HL-60/S4 treated with phorbol 12-myristate 13-acetate at 8.2 ng/mL for 4 days and 3 days (cell line): ENCODE results near the gene TMEM151B.
"Not testable (repeated sequence)": the region's sequence is repeated elsewhere in the genome, so short reads cannot be mapped to it uniquely, and the experiment has no call there.

ENCODE experiments used
- in situ Hi-C: fragments of 300-500 bp; cut with MboI; formaldehyde crosslinking; loops from 2 replicates; pipeline ENCODE4 v1.15.0; 2022; ENCODE audit warnings: low sequenced_read_pairs

The TMEM151B gene

GRCh38 chr6:44328203-44328602 lies 58.0 kb downstream of the TMEM151B start:
- in situ Hi-C loops, result not testable (repeated sequence)

GRCh38 chr6:44329858-44330257 lies 59.6 kb downstream of the TMEM151B start:
- in situ Hi-C loops, result no loop called here

- in situ Hi-C loops, result no loop called here
These were observed 62.3 kb downstream of the TMEM151B start for GRCh38 chr6:44332585-44332984.

GRCh38 chr6:44333273-44333919 lies 63.1 kb downstream of the TMEM151B start:
- in situ Hi-C loops, result no loop called here

- in situ Hi-C loops, result no loop called here
These were observed 63.7 kb downstream of the TMEM151B start for GRCh38 chr6:44333942-44334341.

GRCh38 chr6:44335631-44336030 lies 65.4 kb downstream of the TMEM151B start:
- in situ Hi-C loops, result no loop called here

- in situ Hi-C loops, result no loop called here
These were observed 68.2 kb downstream of the TMEM151B start for GRCh38 chr6:44338228-44339122.

GRCh38 chr6:44339301-44339700 lies 69.1 kb downstream of the TMEM151B start:
- in situ Hi-C loops, result no loop called here

- in situ Hi-C loops, result no loop called here
These were observed 69.7 kb downstream of the TMEM151B start for GRCh38 chr6:44339763-44340625.

GRCh38 chr6:44341095-44341890 lies 71.0 kb downstream of the TMEM151B start:
- in situ Hi-C loops, result no loop called here

- in situ Hi-C loops, result no loop called here
These were observed 71.8 kb downstream of the TMEM151B start for GRCh38 chr6:44342052-44342451.

- in situ Hi-C loops, result no loop called here
These were observed 72.2 kb downstream of the TMEM151B start, which contains the start of gene SPATS1 for GRCh38 chr6:44342489-44342888. TSS of gene SPATS1 (plus strand) at chr6:44342650. CDS start at chr6:44343096, 446 bp downstream.

- in situ Hi-C loops, result not testable (repeated sequence)
These were observed 76.6 kb downstream of the TMEM151B start for GRCh38 chr6:44346818-44347217.

GRCh38 chr6:44349904-44350649 lies 79.8 kb downstream of the TMEM151B start:
- in situ Hi-C loops, result no loop called here

- in situ Hi-C loops, result not testable (repeated sequence)
These were observed 80.4 kb downstream of the TMEM151B start for GRCh38 chr6:44350650-44350994.

GRCh38 chr6:44352259-44352658 lies 82.0 kb downstream of the TMEM151B start:
- in situ Hi-C loops, result no loop called here

- in situ Hi-C loops, result no loop called here
These were observed 83.1 kb downstream of the TMEM151B start for GRCh38 chr6:44353336-44353735.

- in situ Hi-C loops, result no loop called here
These were observed 85.4 kb downstream of the TMEM151B start for GRCh38 chr6:44355640-44356039.

GRCh38 chr6:44356487-44356886 lies 86.2 kb downstream of the TMEM151B start:
- in situ Hi-C loops, result no loop called here
